Common myeloid progenitor, CD34-positive (primary cell): ENCODE results near the gene NPC1L1.

Experiments used
- CTCF ChIA-PET: fragments of 350-600 bp; sonication (Branson Sonifier 250); formaldehyde crosslinking; loops from one replicate; lab custom pipeline; 2021; ENCODE audit warnings: antibody characterized with exemption; lab: Charles Lee
- POLR2A ChIA-PET: fragments of 350-600 bp; sonication (Branson Sonifier 250); formaldehyde crosslinking; loops from one replicate; lab custom pipeline; 2021; ENCODE audit warnings: antibody characterized with exemption; lab: Charles Lee
- DNase-seq, 3 donors: peaks; one replicate each; pipeline versions ENCODE4 v3.0.0 to v3.0.0-alpha.2; 2013
- H3K27ac ChIP-seq, 2 experiments: 1 replicate in 1 of 2; 2 replicates in 1 of 2; pipeline ENCODE4 v1.7.0; 2013; ENCODE audit warnings: inconsistent platforms in 2 of 2, low read length in 2 of 2, mild to moderate bottlenecking in 2 of 2, low read depth in 1 of 2, moderate library complexity in 1 of 2; ENCODE audit not compliant: severe bottlenecking in 2 of 2, insufficient read depth in 1 of 2, poor library complexity in 1 of 2
- H3K27me3 ChIP-seq, 5 experiments: replicated peaks in 2 of 5; 1 replicate in 3 of 5; 2 replicates in 2 of 5; pipeline versions ENCODE4 v1.6.1 to v1.7.0; 2013; ENCODE audit warnings: low read length in 4 of 5, mild to moderate bottlenecking in 2 of 5, moderate library complexity in 2 of 5, inconsistent platforms in 1 of 5; ENCODE audit not compliant: insufficient read depth in 5 of 5, control insufficient read depth in 4 of 5
- H3K36me3 ChIP-seq, 4 experiments: 1 replicate in 2 of 4; 2 replicates in 2 of 4; pipeline versions ENCODE4 v1.6.1 to v1.7.0; 2013; ENCODE audit warnings: low read length in 3 of 4, control low read depth in 1 of 4, mild to moderate bottlenecking in 1 of 4; ENCODE audit not compliant: control insufficient read depth in 4 of 4, insufficient read depth in 4 of 4
- H3K4me1 ChIP-seq, 4 experiments: 1 replicate in 3 of 4; 2 replicates in 1 of 4; pipeline versions ENCODE4 v1.6.1 to v1.7.1; 2013; ENCODE audit warnings: low read length in 3 of 4, mild to moderate bottlenecking in 3 of 4, control low read depth in 1 of 4, inconsistent platforms in 1 of 4, moderate library complexity in 1 of 4; ENCODE audit not compliant: control insufficient read depth in 4 of 4, insufficient read depth in 4 of 4; ENCODE audit errors: control extremely low read depth in 1 of 4
- H3K4me3 ChIP-seq, 7 experiments: 1 replicate in 4 of 7; 2 replicates in 3 of 7; pipeline versions ENCODE4 v1.5.1 to v1.7.0; 2013; ENCODE audit warnings: mild to moderate bottlenecking in 7 of 7, low read length in 6 of 7, moderate library complexity in 6 of 7, inconsistent platforms in 2 of 7, low read depth in 2 of 7, control low read depth in 1 of 7; ENCODE audit not compliant: insufficient read depth in 4 of 7, control insufficient read depth in 1 of 7; ENCODE audit errors: extremely low read depth in 1 of 7
- H3K9me3 ChIP-seq, 5 experiments: 1 replicate in 4 of 5; 2 replicates in 1 of 5; pipeline versions ENCODE4 v1.6.1 to v1.7.1; 2013; ENCODE audit warnings: low read length in 4 of 5, mild to moderate bottlenecking in 2 of 5, inconsistent platforms in 1 of 5, low read depth in 1 of 5, moderate library complexity in 1 of 5; ENCODE audit not compliant: control insufficient read depth in 4 of 5, insufficient read depth in 2 of 5; ENCODE audit errors: control extremely low read depth in 1 of 5
- WGBS: methylation state at CpG from one replicate; pipeline ENCODE4 v1.1.5; 2013; ENCODE audit not compliant: insufficient coverage; 5-methylcytosine and 5-hydroxymethylcytosine counted together

The NPC1L1 gene

DNA sequence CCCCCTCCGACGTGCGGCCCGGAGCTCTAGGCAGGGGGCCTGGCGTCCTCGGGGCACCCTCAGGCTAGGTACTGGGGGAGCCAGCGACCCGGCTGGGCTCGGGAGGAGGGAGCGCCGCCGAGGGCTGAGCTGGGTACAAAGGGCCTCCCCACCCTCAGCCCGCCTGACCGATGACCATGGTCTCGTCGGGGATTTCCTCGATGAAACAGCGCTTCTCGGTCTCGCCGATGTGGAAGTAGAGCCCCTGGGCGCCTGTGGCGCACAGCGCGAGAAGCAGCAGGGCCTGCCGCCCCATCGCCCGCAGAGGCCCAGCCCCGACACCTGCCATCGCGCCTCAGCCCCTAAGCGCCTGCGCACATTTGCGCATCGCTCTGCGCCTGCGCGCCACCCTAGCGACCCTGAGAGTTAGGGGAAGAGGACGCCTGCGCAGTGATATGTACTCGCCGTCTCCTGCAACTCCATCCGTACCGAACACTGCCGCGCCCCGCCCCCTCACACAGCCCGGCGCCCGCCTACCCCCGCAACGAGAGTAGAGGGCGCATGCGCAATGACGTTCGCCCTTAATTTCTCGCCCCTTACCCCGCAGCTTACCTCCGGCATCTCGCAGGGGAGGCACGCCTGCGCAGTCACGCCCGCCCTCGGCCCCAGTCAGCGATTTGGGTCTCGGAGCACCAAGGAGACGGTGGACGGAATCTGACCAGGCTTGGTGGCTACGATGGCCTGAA lies 40.9 kb upstream of the NPC1L1 start, which contains the start of gene TMED4:
TMED4 (minus strand) TSS at position 353 of the 725 bp plus-strand sequence; CDS start at position 328, 25 bp downstream.
- Histone ChIP-seq H3K4me3 (peak within 1 kb of the TSS; percentile 47 to 96 (median 84)), H3K36me3 (peaks cover 12 to 28% (median 22%) of the 10 kb centered on the region in 4 experiments), H3K4me1 (peaks cover 8 to 22% (median 18%) of the 10 kb centered on the region in 4 experiments), H3K9me3 (no peaks in the 10 kb centered on the region), H3K27ac (peak within 1 kb of the TSS; percentile 79 to 96), H3K27me3 (no peaks in the 10 kb centered on the region)
- POLR2A ChIA-PET: interaction anchor here (0.5 to 1.6 kb wide), 9 partner anchors 8 to 530 kb away, joined by 3 to 5 read pairs (median 3); partner anchors contain the start of genes DDX56, OGDH and TBRG4
- under 1% methylated on average over 65 of the region's 71 CpGs for WGBS
- DNase-seq: peak; percentile 99
- CTCF ChIA-PET: interaction anchor here (0.9 to 2.2 kb wide), 5 partner anchors 9 to 266 kb away, joined by 3 to 7 read pairs (median 4); partner anchors contain the start of gene OGDH

- POLR2A ChIA-PET: interaction anchor here (0.8 to 1.6 kb wide), 4 partner anchors 25 to 531 kb away, joined by 3 to 5 read pairs (median 3); partner anchors contain the start of genes OGDH and TBRG4
- no peaks in the 10 kb centered on the region for H3K9me3 ChIP-seq
Observed at GRCh38 chr7:44580945-44581878, 40.1 kb upstream of the NPC1L1 start.

DNA sequence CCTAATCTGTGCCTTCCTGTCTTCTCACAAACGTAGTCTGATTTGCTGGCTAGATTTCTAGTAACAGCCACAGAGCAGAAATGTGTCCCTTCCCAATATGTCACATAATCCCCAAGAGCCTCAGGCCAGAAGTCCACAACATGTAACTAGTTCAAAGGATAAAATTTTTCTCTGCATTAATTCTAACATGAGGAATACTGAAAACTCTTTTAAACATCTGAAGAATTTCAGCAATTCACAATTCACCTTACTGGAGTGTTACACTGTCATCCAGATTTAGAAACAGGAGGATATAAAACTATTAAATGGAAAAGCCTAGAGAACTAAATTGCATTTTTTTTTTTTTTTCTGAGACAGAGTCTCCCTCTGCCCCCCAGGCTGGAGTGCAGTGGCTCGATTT lies 35.1 kb upstream of the NPC1L1 start:
- Histone ChIP-seq H3K4me1 (peaks cover 5 to 37% (median 30%) of the 10 kb centered on the region in 4 experiments), H3K27ac (no peak overlapping the region), H3K36me3 (peaks cover 17 to 53% (median 36%) of the 10 kb centered on the region in 4 experiments), H3K4me3 (no peak overlapping the region), H3K9me3 (no peaks in the 10 kb centered on the region), H3K27me3 (no peaks in the 10 kb centered on the region)
- POLR2A ChIA-PET: interaction anchor here (0.7 to 1.0 kb wide), 2 partner anchors 10 to 309 kb away, joined by 3 to 6 read pairs; partner anchors contain the start of gene PURB
- CTCF ChIA-PET: interaction anchor here (0.7 to 7.1 kb wide), 2 partner anchors 12 to 15 kb away, joined by 3 to 41 read pairs; no protein-coding TSS in a partner anchor
- WGBS: 83% methylated on average over 2 of the region's 2 CpGs
- DNase-seq: no peak

More at GRCh38 chr7:44580945-44581878, 40.1 kb upstream of the NPC1L1 start:
- Histone ChIP-seq H3K4me3 (peak overlapping the region; percentile 39 to 96 (median 82)), H3K36me3 (peaks cover 12 to 29% (median 22%) of the 10 kb centered on the region in 4 experiments), H3K27ac (peak overlapping the region; percentile 72 to 96), H3K27me3 (no peaks in the 10 kb centered on the region), H3K4me1 (peaks cover 8 to 22% (median 18%) of the 10 kb centered on the region in 4 experiments)
- CTCF ChIA-PET: interaction anchor here (0.9 to 2.2 kb wide), 6 partner anchors 8 to 212 kb away, joined by 3 to 7 read pairs (median 4); partner anchors contain the start of gene OGDH
- 21% methylated on average over 27 of the region's 30 CpGs for WGBS
- DNase-seq: peak in 2 of 3 donors; percentile 45 to 60

- ChIA-PET CTCF (interaction anchor here (7.1 kb wide), 1 partner anchor 10 kb away, joined by 41 read pairs; no protein-coding TSS in a partner anchor), POLR2A (no interaction called here)
- Histone ChIP-seq H3K36me3 (peaks cover 18 to 56% (median 42%) of the 10 kb centered on the region in 4 experiments), H3K9me3 (no peaks in the 10 kb centered on the region), H3K27ac (peak overlapping the region in 1 of 2 experiments; percentile 91), H3K4me3 (peak overlapping the region in 3 of 7 experiments; percentile 92 to 95 (median 93)), H3K27me3 (no peaks in the 10 kb centered on the region), H3K4me1 (peaks cover 0 to 28% (median 23%) of the 10 kb centered on the region in 4 experiments)
- DNase-seq: no peak
Observed at GRCh38 chr7:44575054-44575453, 33.9 kb upstream of the NPC1L1 start.

GRCh38 chr7:44574287-44574872 lies 33.2 kb upstream of the NPC1L1 start:
- 9% methylated on average over 8 of the region's 18 CpGs for WGBS
- peaks cover 0 to 28% (median 23%) of the 10 kb centered on the region in 4 experiments for H3K4me1 ChIP-seq
- ChIA-PET POLR2A (interaction anchor here (1.0 kb wide), 1 partner anchor 8 kb away, joined by 3 read pairs; the partner anchor contains the start of gene TMED4), CTCF (interaction anchor here (0.6 to 7.1 kb wide), 2 partner anchors 10 to 226 kb away, joined by 3 to 41 read pairs; no protein-coding TSS in a partner anchor)
- DNase-seq: peak in 2 of 3 donors; percentile 22 to 35
- peak overlapping the region; percentile 68 to 91 for H3K27ac ChIP-seq
- H3K36me3 ChIP-seq: peaks cover 19 to 56% (median 43%) of the 10 kb centered on the region in 4 experiments
- peak overlapping the region; percentile 48 to 95 (median 92) for H3K4me3 ChIP-seq
- H3K27me3 ChIP-seq: no peaks in the 10 kb centered on the region
- no peaks in the 10 kb centered on the region for H3K9me3 ChIP-seq
